ENCODE measurements around the gene DENND6B.

DENND6B gene

GRCh38 chr22:50294319-50294656 is 32.5 kb downstream of the DENND6B start:
- TF ChIP-seq FOXK2 (IDR thresholded peaks at IDR 0.05) (no peak), TARDBP (IDR thresholded peaks at IDR 0.05) (no peak)
- DNase-seq (ENCODE audit: extremely low spot score), result no peak
- ChIA-PET CTCF (interaction anchor here (0.5 kb wide), 1 partner anchor 481 kb away, joined by 3 read pairs; no protein-coding TSS in a partner anchor), POLR2A (no interaction called here)

GRCh38 chr22:50293441-50294318 is 33.1 kb downstream of the DENND6B start:
- ChIA-PET POLR2A (no interaction called here), CTCF (interaction anchor here (0.5 kb wide), 1 partner anchor 481 kb away, joined by 3 read pairs; no protein-coding TSS in a partner anchor)
- no peak for TF ChIP-seq SUZ12 (IDR thresholded peaks at IDR 0.05)
- no peak for TF ChIP-seq NFRKB (IDR thresholded peaks at IDR 0.05)
- TF ChIP-seq ELF4 (IDR thresholded peaks at IDR 0.05), result no peak
- no peak for TF ChIP-seq FOXK2 (IDR thresholded peaks at IDR 0.05)
- no peak for TF ChIP-seq ARNT (IDR thresholded peaks at IDR 0.05)
- no peak for TF ChIP-seq PKNOX1 (IDR thresholded peaks at IDR 0.05)
- no peak for TF ChIP-seq CTBP1 (IDR thresholded peaks at IDR 0.05; ENCODE audit: borderline replicate concordance)
- TF ChIP-seq TARDBP (IDR thresholded peaks at IDR 0.05), result no peak
- TF ChIP-seq BHLHE40 (IDR thresholded peaks at IDR 0.05; ENCODE audit: borderline replicate concordance), result no peak
- TF ChIP-seq FOXA1 (IDR thresholded peaks at IDR 0.05), result no peak
- TF ChIP-seq SP1 (IDR thresholded peaks at IDR 0.05), result no peak
- no peak for DNase-seq (ENCODE audit: extremely low spot score)

GRCh38 chr22:50292643-50293440 is 34.0 kb downstream of the DENND6B start:
- no peak for TF ChIP-seq BHLHE40 (IDR thresholded peaks at IDR 0.05; ENCODE audit: borderline replicate concordance)
- no peak for TF ChIP-seq ELF4 (IDR thresholded peaks at IDR 0.05)
- no peak for TF ChIP-seq FOXK2 (IDR thresholded peaks at IDR 0.05)
- TF ChIP-seq FOXA1 (IDR thresholded peaks at IDR 0.05), result no peak
- TF ChIP-seq HDGF (IDR thresholded peaks at IDR 0.05; ENCODE audit: borderline replicate concordance), result no peak
- no peak for TF ChIP-seq SUZ12 (IDR thresholded peaks at IDR 0.05)
- TF ChIP-seq TARDBP (IDR thresholded peaks at IDR 0.05), result no peak
- TF ChIP-seq L3MBTL2 (conservative IDR thresholded peaks at IDR 0.05), result no peak
- TF ChIP-seq SP1 (IDR thresholded peaks at IDR 0.05), result no peak
- no peak for TF ChIP-seq LEF1 (IDR thresholded peaks at IDR 0.05; ENCODE audit: borderline replicate concordance)
- TF ChIP-seq ZNF384 (IDR thresholded peaks at IDR 0.05), result no peak
- no peak for TF ChIP-seq FOXM1 (IDR thresholded peaks at IDR 0.05; ENCODE audit: borderline replicate concordance)
- POLR2A ChIA-PET, result no interaction called here
- CTCF ChIA-PET, result no interaction called here
- DNase-seq (ENCODE audit: extremely low spot score), result no peak

- ChIA-PET CTCF (no interaction called here), POLR2A (no interaction called here)
- no peak for TF ChIP-seq FOXK2 (IDR thresholded peaks at IDR 0.05)
- TF ChIP-seq FOXA1 (IDR thresholded peaks at IDR 0.05), result no peak
- DNase-seq (ENCODE audit: extremely low spot score), result no peak
Observed at GRCh38 chr22:50289942-50290630, 36.7 kb downstream of the DENND6B start.

DNA sequence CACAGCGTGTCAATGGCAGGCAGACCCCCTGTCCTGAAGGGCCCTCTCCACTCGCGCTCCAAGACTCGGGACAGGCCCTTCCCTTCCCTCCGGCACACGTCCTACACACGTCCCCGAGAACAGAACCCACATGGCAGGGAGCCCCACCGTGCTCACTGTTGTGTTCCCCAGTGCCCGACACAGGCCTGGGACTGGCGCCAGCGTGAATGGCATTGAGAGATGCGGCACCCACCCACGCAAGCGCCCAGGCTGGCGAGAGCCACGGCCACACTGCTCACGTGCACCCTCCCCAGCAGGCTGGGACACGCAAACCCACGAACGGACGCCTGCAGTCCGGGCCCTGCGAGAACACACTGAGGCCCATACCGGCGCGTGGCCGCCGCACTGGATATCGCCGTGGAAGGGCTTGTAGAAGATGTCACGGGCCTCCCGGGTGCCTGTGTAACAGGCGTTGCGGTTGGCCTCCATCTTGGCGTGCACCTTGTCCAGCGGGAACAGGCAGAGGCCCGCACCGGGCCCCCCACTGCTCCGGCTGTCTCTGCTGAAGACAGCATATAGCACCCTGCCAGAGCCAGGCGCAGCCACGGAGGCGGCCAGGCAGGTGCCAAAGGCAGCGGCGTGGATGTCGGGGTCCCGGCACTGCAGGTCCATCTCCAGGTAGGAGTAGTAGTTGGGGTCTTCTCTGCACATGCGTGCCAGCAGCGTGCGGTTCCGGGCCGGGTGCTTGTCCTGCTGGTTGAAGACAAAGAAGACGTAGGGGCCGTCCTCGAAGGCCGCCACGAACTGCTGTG is 37.5 kb downstream of the DENND6B start:
- TF ChIP-seq NFRKB (IDR thresholded peaks at IDR 0.05) (no peak), PKNOX1 (IDR thresholded peaks at IDR 0.05) (no peak), FOXK2 (IDR thresholded peaks at IDR 0.05) (no peak), SP1 (IDR thresholded peaks at IDR 0.05) (no peak)
- CTCF ChIA-PET, result no interaction called here

DNA sequence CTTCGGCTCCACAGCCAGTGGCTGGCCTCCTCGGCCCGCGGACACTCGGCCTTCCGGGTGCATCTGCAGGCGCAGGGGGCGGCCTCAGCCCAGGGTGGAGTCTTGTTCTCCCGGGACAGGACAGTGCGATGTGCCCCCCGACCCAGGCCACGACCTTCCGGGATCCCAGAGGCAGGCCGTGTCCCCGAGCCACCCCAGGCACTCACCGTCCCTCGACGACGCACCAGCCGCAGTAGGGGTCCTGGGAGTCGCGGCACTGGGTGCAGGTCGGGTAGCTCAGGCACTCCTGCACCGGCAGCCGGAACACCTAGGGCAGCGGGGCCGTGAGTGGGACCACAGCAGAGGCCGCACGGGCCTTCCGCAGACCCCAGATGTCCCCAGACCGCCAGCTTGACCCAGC is 39.1 kb downstream of the DENND6B start:
- no peak for DNase-seq (ENCODE audit: extremely low spot score)
- POLR2A ChIA-PET, result no interaction called here
- TF ChIP-seq ZNF384 (IDR thresholded peaks at IDR 0.05) (no peak), ELF4 (IDR thresholded peaks at IDR 0.05) (no peak), FOXM1 (IDR thresholded peaks at IDR 0.05; ENCODE audit: borderline replicate concordance) (no peak), SUZ12 (IDR thresholded peaks at IDR 0.05) (no peak), CTBP1 (IDR thresholded peaks at IDR 0.05; ENCODE audit: borderline replicate concordance) (no peak), NFRKB (IDR thresholded peaks at IDR 0.05) (no peak), LEF1 (IDR thresholded peaks at IDR 0.05; ENCODE audit: borderline replicate concordance) (no peak), TARDBP (IDR thresholded peaks at IDR 0.05) (no peak), SP1 (IDR thresholded peaks at IDR 0.05) (no peak), FOXK2 (IDR thresholded peaks at IDR 0.05) (no peak), FOXA1 (IDR thresholded peaks at IDR 0.05) (no peak), ARNT (IDR thresholded peaks at IDR 0.05) (no peak), PKNOX1 (IDR thresholded peaks at IDR 0.05) (no peak), L3MBTL2 (conservative IDR thresholded peaks at IDR 0.05) (no peak)
- CTCF ChIA-PET, result no interaction called here

More for the DNA sequence above, 37.5 kb downstream of the DENND6B start:
- DNase-seq (ENCODE audit: extremely low spot score), result no peak
- POLR2A ChIA-PET, result no interaction called here
